Measurements from ENCODE around the gene EIF3D. TPM values are rescaled to one million over a fixed set of nuclear protein-coding genes. Genes with fewer than 3 reads are reported as not detected.

The EIF3D gene
- total and polyA plus RNA-seq, 2 experiments from 2014 or later: 148 to 381 TPM

DNA sequence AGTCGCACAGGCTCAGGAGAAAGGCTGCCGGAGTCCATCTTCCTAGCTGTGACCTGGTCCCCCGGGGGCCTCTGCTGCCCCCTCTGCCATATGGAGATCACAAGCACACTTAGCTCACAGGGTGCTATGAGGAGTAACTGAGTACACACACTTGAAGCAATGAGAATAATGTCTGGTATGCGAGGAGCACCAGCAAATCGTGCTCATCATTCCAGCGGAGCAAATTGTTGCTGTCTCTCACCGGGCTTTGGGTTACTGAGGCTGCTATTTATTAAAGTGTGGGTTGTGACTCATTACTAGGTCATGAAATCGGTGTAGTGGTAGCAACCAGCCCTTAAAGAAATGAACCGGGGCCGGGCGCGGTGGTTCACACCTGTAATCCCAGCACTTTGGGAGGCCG lies 48.1 kb upstream of the EIF3D start:
- H3F3A ChIP-seq (replicated peaks; ENCODE audit: low read depth): no peaks in the 10 kb centered on the region
- H3K4me3 ChIP-seq: no peak overlapping the region
- no peaks in the 10 kb centered on the region; the same call in 2 of the 3 replicates for H3K9me3 Mint-ChIP-seq
- H3K27me3 Mint-ChIP-seq (ENCODE audit: insufficient read depth, low read depth, poor library complexity): peaks cover 6% of the 10 kb centered on the region
- no peak overlapping the region for H3K4me2 ChIP-seq
- no peaks in the 10 kb centered on the region for H3K36me3 ChIP-seq (ENCODE audit: insufficient read depth)
- TF ChIP-seq NANOG (IDR thresholded peaks at IDR 0.05; ENCODE audit: borderline replicate concordance) (no peak), ZNF114 (CRISPR knock-in tag; IDR thresholded peaks at IDR 0.05) (no peak), POLR2AphosphoS5 (IDR thresholded peaks at IDR 0.05; ENCODE audit: low read depth) (no peak), EZH2phosphoT487 (IDR thresholded peaks at IDR 0.05; ENCODE audit: unreplicated experiment) (no peak), JUNB (IDR thresholded peaks at IDR 0.05; ENCODE audit: unreplicated experiment) (no peak), STAT1 (IDR thresholded peaks at IDR 0.05; ENCODE audit: unreplicated experiment) (no peak), CREB1 (CRISPR knock-in tag; IDR thresholded peaks at IDR 0.05; ENCODE audit: low read depth) (no peak), EZH2 (IDR thresholded peaks at IDR 0.05; ENCODE audit: low read depth, unreplicated experiment) (no peak)
- TF ChIP-seq, protein P1, sequence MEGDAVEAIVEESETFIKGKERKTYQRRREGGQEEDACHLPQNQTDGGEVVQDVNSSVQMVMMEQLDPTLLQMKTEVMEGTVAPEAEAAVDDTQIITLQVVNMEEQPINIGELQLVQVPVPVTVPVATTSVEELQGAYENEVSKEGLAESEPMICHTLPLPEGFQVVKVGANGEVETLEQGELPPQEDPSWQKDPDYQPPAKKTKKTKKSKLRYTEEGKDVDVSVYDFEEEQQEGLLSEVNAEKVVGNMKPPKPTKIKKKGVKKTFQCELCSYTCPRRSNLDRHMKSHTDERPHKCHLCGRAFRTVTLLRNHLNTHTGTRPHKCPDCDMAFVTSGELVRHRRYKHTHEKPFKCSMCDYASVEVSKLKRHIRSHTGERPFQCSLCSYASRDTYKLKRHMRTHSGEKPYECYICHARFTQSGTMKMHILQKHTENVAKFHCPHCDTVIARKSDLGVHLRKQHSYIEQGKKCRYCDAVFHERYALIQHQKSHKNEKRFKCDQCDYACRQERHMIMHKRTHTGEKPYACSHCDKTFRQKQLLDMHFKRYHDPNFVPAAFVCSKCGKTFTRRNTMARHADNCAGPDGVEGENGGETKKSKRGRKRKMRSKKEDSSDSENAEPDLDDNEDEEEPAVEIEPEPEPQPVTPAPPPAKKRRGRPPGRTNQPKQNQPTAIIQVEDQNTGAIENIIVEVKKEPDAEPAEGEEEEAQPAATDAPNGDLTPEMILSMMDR (conservative IDR thresholded peaks at IDR 0.05; ENCODE audit: low read depth in 2 of 2): no peak
- TF ChIP-seq, protein P2, sequence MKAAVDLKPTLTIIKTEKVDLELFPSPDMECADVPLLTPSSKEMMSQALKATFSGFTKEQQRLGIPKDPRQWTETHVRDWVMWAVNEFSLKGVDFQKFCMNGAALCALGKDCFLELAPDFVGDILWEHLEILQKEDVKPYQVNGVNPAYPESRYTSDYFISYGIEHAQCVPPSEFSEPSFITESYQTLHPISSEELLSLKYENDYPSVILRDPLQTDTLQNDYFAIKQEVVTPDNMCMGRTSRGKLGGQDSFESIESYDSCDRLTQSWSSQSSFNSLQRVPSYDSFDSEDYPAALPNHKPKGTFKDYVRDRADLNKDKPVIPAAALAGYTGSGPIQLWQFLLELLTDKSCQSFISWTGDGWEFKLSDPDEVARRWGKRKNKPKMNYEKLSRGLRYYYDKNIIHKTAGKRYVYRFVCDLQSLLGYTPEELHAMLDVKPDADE (IDR thresholded peaks at IDR 0.05): no peak
- TF ChIP-seq, protein P3, sequence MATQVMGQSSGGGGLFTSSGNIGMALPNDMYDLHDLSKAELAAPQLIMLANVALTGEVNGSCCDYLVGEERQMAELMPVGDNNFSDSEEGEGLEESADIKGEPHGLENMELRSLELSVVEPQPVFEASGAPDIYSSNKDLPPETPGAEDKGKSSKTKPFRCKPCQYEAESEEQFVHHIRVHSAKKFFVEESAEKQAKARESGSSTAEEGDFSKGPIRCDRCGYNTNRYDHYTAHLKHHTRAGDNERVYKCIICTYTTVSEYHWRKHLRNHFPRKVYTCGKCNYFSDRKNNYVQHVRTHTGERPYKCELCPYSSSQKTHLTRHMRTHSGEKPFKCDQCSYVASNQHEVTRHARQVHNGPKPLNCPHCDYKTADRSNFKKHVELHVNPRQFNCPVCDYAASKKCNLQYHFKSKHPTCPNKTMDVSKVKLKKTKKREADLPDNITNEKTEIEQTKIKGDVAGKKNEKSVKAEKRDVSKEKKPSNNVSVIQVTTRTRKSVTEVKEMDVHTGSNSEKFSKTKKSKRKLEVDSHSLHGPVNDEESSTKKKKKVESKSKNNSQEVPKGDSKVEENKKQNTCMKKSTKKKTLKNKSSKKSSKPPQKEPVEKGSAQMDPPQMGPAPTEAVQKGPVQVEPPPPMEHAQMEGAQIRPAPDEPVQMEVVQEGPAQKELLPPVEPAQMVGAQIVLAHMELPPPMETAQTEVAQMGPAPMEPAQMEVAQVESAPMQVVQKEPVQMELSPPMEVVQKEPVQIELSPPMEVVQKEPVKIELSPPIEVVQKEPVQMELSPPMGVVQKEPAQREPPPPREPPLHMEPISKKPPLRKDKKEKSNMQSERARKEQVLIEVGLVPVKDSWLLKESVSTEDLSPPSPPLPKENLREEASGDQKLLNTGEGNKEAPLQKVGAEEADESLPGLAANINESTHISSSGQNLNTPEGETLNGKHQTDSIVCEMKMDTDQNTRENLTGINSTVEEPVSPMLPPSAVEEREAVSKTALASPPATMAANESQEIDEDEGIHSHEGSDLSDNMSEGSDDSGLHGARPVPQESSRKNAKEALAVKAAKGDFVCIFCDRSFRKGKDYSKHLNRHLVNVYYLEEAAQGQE (IDR thresholded peaks at IDR 0.05; ENCODE audit: unreplicated experiment): no peak
- H3K4me1 Mint-ChIP-seq: no peaks in the 10 kb centered on the region
- 0 out of 2 replicates have a peak, but pooled peaks cover 2% of the 10 kb centered on the region for H3K9me2 ChIP-seq (ENCODE audit: insufficient read depth)
- no peak overlapping the region for H2AFZ ChIP-seq
- no peaks in the 10 kb centered on the region for H3K36me3 Mint-ChIP-seq (ENCODE audit: low read depth)
- H4K20me1 ChIP-seq (replicated peaks; ENCODE audit: insufficient read depth): no peaks in the 10 kb centered on the region
- no peaks in the 10 kb centered on the region for H3K27me3 ChIP-seq (ENCODE audit: insufficient read depth)
- no peak overlapping the region for H3K27ac ChIP-seq (ENCODE audit: low read depth)
- H3K27ac Mint-ChIP-seq: no peak overlapping the region
- ATAC-seq (no peak), DNase-seq (ENCODE audit: low spot score) (no peak)
- no peaks in the 10 kb centered on the region for H3K4me1 ChIP-seq (ENCODE audit: insufficient read depth)
- H3K79me2 ChIP-seq (replicated peaks; ENCODE audit: insufficient read depth): no peaks in the 10 kb centered on the region
- H3K4me3 Mint-ChIP-seq: no peak overlapping the region

Measured in GM23338 (cell line).